ENCODE results near the gene GJB2. TPM values are rescaled to one million over a fixed set of nuclear protein-coding genes. Genes with fewer than 3 reads are reported as not detected.

GJB2 gene
- total RNA-seq, 1 donor from 2014 or later, result 0.23 TPM

- no peak for DNase-seq (ENCODE audit: low spot score)
- H3K27me3 Mint-ChIP-seq (ENCODE audit: unreplicated experiment), result peaks cover 20% of the 10 kb centered on the region
- no peak for TF ChIP-seq CTCF (IDR thresholded peaks at IDR 0.05; ENCODE audit: unreplicated experiment)
- H3K9me3 Mint-ChIP-seq (ENCODE audit: unreplicated experiment), result no peaks in the 10 kb centered on the region
- no peaks in the 10 kb centered on the region for H3K36me3 Mint-ChIP-seq (ENCODE audit: low read depth, unreplicated experiment)
- H3K27ac Mint-ChIP-seq (ENCODE audit: unreplicated experiment), result no peak overlapping the region
- H3K4me1 Mint-ChIP-seq (ENCODE audit: unreplicated experiment), result peaks cover 2% of the 10 kb centered on the region
- peak overlapping the region; percentile 42 for H3K4me3 Mint-ChIP-seq (ENCODE audit: unreplicated experiment)
Measured at GRCh38 chr13:20192158-20192835, 441 bp downstream of the GJB2 start.

- Mint-ChIP-seq H3K9me3 (ENCODE audit: unreplicated experiment) (no peaks in the 10 kb centered on the region), H3K36me3 (ENCODE audit: low read depth, unreplicated experiment) (no peaks in the 10 kb centered on the region), H3K4me1 (ENCODE audit: unreplicated experiment) (peaks cover 2% of the 10 kb centered on the region), H3K27ac (ENCODE audit: unreplicated experiment) (no peak overlapping the region), H3K4me3 (ENCODE audit: unreplicated experiment) (peak overlapping the region; percentile 42), H3K27me3 (ENCODE audit: unreplicated experiment) (peaks cover 20% of the 10 kb centered on the region)
- no peak for DNase-seq (ENCODE audit: low spot score)
- TF ChIP-seq CTCF (IDR thresholded peaks at IDR 0.05; ENCODE audit: unreplicated experiment), result no peak
Measured at GRCh38 chr13:20191311-20192157, 1.2 kb downstream of the GJB2 start.

- Mint-ChIP-seq H3K27ac (ENCODE audit: unreplicated experiment) (no peak overlapping the region), H3K27me3 (ENCODE audit: unreplicated experiment) (peaks cover 20% of the 10 kb centered on the region)
Measured at GRCh38 chr13:20190481-20191310, 2.0 kb downstream of the GJB2 start.

GRCh38 chr13:20190076-20190475, 2.7 kb downstream of the GJB2 start:
- Mint-ChIP-seq H3K4me1 (ENCODE audit: unreplicated experiment) (peaks cover 2% of the 10 kb centered on the region), H3K27ac (ENCODE audit: unreplicated experiment) (no peak overlapping the region), H3K27me3 (ENCODE audit: unreplicated experiment) (peaks cover 20% of the 10 kb centered on the region), H3K4me3 (ENCODE audit: unreplicated experiment) (no peak overlapping the region), H3K9me3 (ENCODE audit: unreplicated experiment) (no peaks in the 10 kb centered on the region), H3K36me3 (ENCODE audit: low read depth, unreplicated experiment) (no peaks in the 10 kb centered on the region)
- no peak for TF ChIP-seq CTCF (IDR thresholded peaks at IDR 0.05; ENCODE audit: unreplicated experiment)
- no peak for DNase-seq (ENCODE audit: low spot score)

More at GRCh38 chr13:20190481-20191310, 2.0 kb downstream of the GJB2 start:
- H3K36me3 Mint-ChIP-seq (ENCODE audit: low read depth, unreplicated experiment), result no peaks in the 10 kb centered on the region
- no peak overlapping the region for H3K4me3 Mint-ChIP-seq (ENCODE audit: unreplicated experiment)
- peaks cover 2% of the 10 kb centered on the region for H3K4me1 Mint-ChIP-seq (ENCODE audit: unreplicated experiment)
- no peaks in the 10 kb centered on the region for H3K9me3 Mint-ChIP-seq (ENCODE audit: unreplicated experiment)
- no peak for TF ChIP-seq CTCF (IDR thresholded peaks at IDR 0.05; ENCODE audit: unreplicated experiment)
- DNase-seq (ENCODE audit: low spot score), result no peak
